ENCODE measurements around the gene ARMCX5. TPM values are rescaled to one million over a fixed set of nuclear protein-coding genes. Genes with fewer than 3 reads are reported as not detected.

The ARMCX5 gene
- 13.5 and 16.2 TPM in 2 replicates for total RNA-seq (2014; rRNA removed; shearing (Covaris generic); ENCODE audit: low replicate concordance)

GRCh38 chrX:102599084-102599950 lies at the start of gene ARMCX5:
ARMCX5 (plus strand) TSS chrX:102599515; CDS start chrX:102602142, 2,627 bp downstream.
- Histone ChIP-seq H4K20me1 (ENCODE audit: insufficient read depth, low read depth, low read length) (no peaks in the 10 kb centered on the region), H3K27me3 (ENCODE audit: low read length) (no peaks in the 10 kb centered on the region), H3K4me2 (ENCODE audit: low read depth, low read length, poor library complexity, severe bottlenecking) (peak within 1 kb of the TSS; percentile 58), H3K79me2 (ENCODE audit: low read length) (peaks cover 17% of the 10 kb centered on the region; the same call in 1 of the 2 replicates), H2AFZ (ENCODE audit: low read length) (peak within 1 kb of the TSS; percentile 72; the same call in 1 of the 2 replicates), H3K27ac (ENCODE audit: low read length) (peak within 1 kb of the TSS; percentile 35; the same call in 1 of the 2 replicates), H3K36me3 (ENCODE audit: insufficient read depth, low read length) (no peaks in the 10 kb centered on the region), H3K4me3 (ENCODE audit: low read length) (peak within 1 kb of the TSS; percentile 69), H3K4me1 (ENCODE audit: low read length) (peaks cover 5% of the 10 kb centered on the region; the same call in 1 of the 2 replicates), H3K9me3 (ENCODE audit: low read length) (no peaks in the 10 kb centered on the region), H3K9ac (ENCODE audit: low read length) (peak within 1 kb of the TSS; percentile 68), H3K9me2 (replicated peaks; ENCODE audit: insufficient read depth, low read length) (no peaks in the 10 kb centered on the region)
- peak; percentile 93 for DNase-seq

- Histone ChIP-seq H3K9me2 (replicated peaks; ENCODE audit: insufficient read depth, low read length) (no peaks in the 10 kb centered on the region), H3K4me1 (ENCODE audit: low read length) (no peaks in the 10 kb centered on the region), H3K79me2 (ENCODE audit: low read length) (no peaks in the 10 kb centered on the region)
These were observed 40.7 kb upstream of the ARMCX5 start for GRCh38 chrX:102558607-102559006.

GRCh38 chrX:102560423-102561068 lies 38.8 kb upstream of the ARMCX5 start:
- no peaks in the 10 kb centered on the region for H3K36me3 ChIP-seq (ENCODE audit: insufficient read depth, low read length)
- no peak overlapping the region for H3K27ac ChIP-seq (ENCODE audit: low read length)
- H3K4me3 ChIP-seq (ENCODE audit: low read length) = no peak overlapping the region
- no peak overlapping the region for H3K9ac ChIP-seq (ENCODE audit: low read length)
- no peaks in the 10 kb centered on the region for H3K4me1 ChIP-seq (ENCODE audit: low read length)
- H3K27me3 ChIP-seq (ENCODE audit: low read length) = no peaks in the 10 kb centered on the region
- no peaks in the 10 kb centered on the region for H3K9me2 ChIP-seq (replicated peaks; ENCODE audit: insufficient read depth, low read length)
- no peak for DNase-seq
- no peak overlapping the region for H2AFZ ChIP-seq (ENCODE audit: low read length)
- no peaks in the 10 kb centered on the region for H4K20me1 ChIP-seq (ENCODE audit: insufficient read depth, low read depth, low read length)
- no peaks in the 10 kb centered on the region for H3K79me2 ChIP-seq (ENCODE audit: low read length)
- no peaks in the 10 kb centered on the region for H3K9me3 ChIP-seq (ENCODE audit: low read length)
- H3K4me2 ChIP-seq (ENCODE audit: low read depth, low read length, poor library complexity, severe bottlenecking) = no peak overlapping the region

More at GRCh38 chrX:102558607-102559006, 40.7 kb upstream of the ARMCX5 start:
- no peaks in the 10 kb centered on the region for H3K27me3 ChIP-seq (ENCODE audit: low read length)
- no peak overlapping the region for H3K9ac ChIP-seq (ENCODE audit: low read length)
- no peak overlapping the region for H2AFZ ChIP-seq (ENCODE audit: low read length)
- no peaks in the 10 kb centered on the region for H3K9me3 ChIP-seq (ENCODE audit: low read length)
- no peak overlapping the region for H3K4me2 ChIP-seq (ENCODE audit: low read depth, low read length, poor library complexity, severe bottlenecking)
- DNase-seq = no peak
- no peak overlapping the region for H3K27ac ChIP-seq (ENCODE audit: low read length)
- no peak overlapping the region for H3K4me3 ChIP-seq (ENCODE audit: low read length)
- H4K20me1 ChIP-seq (ENCODE audit: insufficient read depth, low read depth, low read length) = no peaks in the 10 kb centered on the region
- no peaks in the 10 kb centered on the region for H3K36me3 ChIP-seq (ENCODE audit: insufficient read depth, low read length)

GRCh38 chrX:102580891-102581290 lies 18.4 kb upstream of the ARMCX5 start:
- Histone ChIP-seq H3K79me2 (ENCODE audit: low read length) (no peaks in the 10 kb centered on the region), H2AFZ (ENCODE audit: low read length) (no peak overlapping the region), H3K4me3 (ENCODE audit: low read length) (no peak overlapping the region), H3K4me2 (ENCODE audit: low read depth, low read length, poor library complexity, severe bottlenecking) (no peak overlapping the region), H3K36me3 (ENCODE audit: insufficient read depth, low read length) (no peaks in the 10 kb centered on the region), H3K27me3 (ENCODE audit: low read length) (no peaks in the 10 kb centered on the region), H3K27ac (ENCODE audit: low read length) (no peak overlapping the region), H3K9me3 (ENCODE audit: low read length) (no peaks in the 10 kb centered on the region), H4K20me1 (ENCODE audit: insufficient read depth, low read depth, low read length) (no peaks in the 10 kb centered on the region), H3K4me1 (ENCODE audit: low read length) (no peaks in the 10 kb centered on the region), H3K9ac (ENCODE audit: low read length) (no peak overlapping the region), H3K9me2 (replicated peaks; ENCODE audit: insufficient read depth, low read length) (no peaks in the 10 kb centered on the region)
- DNase-seq = no peak

- Histone ChIP-seq H2AFZ (ENCODE audit: low read length) (no peak overlapping the region), H3K9ac (ENCODE audit: low read length) (no peak overlapping the region), H3K4me3 (ENCODE audit: low read length) (no peak overlapping the region), H3K4me2 (ENCODE audit: low read depth, low read length, poor library complexity, severe bottlenecking) (no peak overlapping the region), H3K36me3 (ENCODE audit: insufficient read depth, low read length) (no peaks in the 10 kb centered on the region), H4K20me1 (ENCODE audit: insufficient read depth, low read depth, low read length) (no peaks in the 10 kb centered on the region), H3K9me2 (replicated peaks; ENCODE audit: insufficient read depth, low read length) (no peaks in the 10 kb centered on the region), H3K79me2 (ENCODE audit: low read length) (peaks cover 1% of the 10 kb centered on the region; the same call in 1 of the 2 replicates), H3K9me3 (ENCODE audit: low read length) (no peaks in the 10 kb centered on the region), H3K27ac (ENCODE audit: low read length) (no peak overlapping the region), H3K4me1 (ENCODE audit: low read length) (no peaks in the 10 kb centered on the region), H3K27me3 (ENCODE audit: low read length) (no peaks in the 10 kb centered on the region)
- DNase-seq = no peak
These were observed 5.9 kb upstream of the ARMCX5 start for GRCh38 chrX:102593367-102593766.

GRCh38 chrX:102599951-102600579 lies 750 bp downstream of the ARMCX5 start:
- Histone ChIP-seq H3K9me3 (ENCODE audit: low read length) (no peaks in the 10 kb centered on the region), H4K20me1 (ENCODE audit: insufficient read depth, low read depth, low read length) (no peaks in the 10 kb centered on the region), H3K4me1 (ENCODE audit: low read length) (peaks cover 5% of the 10 kb centered on the region; the same call in 1 of the 2 replicates), H3K4me2 (ENCODE audit: low read depth, low read length, poor library complexity, severe bottlenecking) (peak overlapping the region; percentile 58), H3K9ac (ENCODE audit: low read length) (peak overlapping the region; percentile 68), H3K4me3 (ENCODE audit: low read length) (peak overlapping the region; percentile 69), H3K9me2 (replicated peaks; ENCODE audit: insufficient read depth, low read length) (no peaks in the 10 kb centered on the region), H3K27ac (ENCODE audit: low read length) (peak overlapping the region; percentile 12; the same call in 1 of the 2 replicates), H3K27me3 (ENCODE audit: low read length) (no peaks in the 10 kb centered on the region), H3K79me2 (ENCODE audit: low read length) (peaks cover 17% of the 10 kb centered on the region; the same call in 1 of the 2 replicates), H3K36me3 (ENCODE audit: insufficient read depth, low read length) (no peaks in the 10 kb centered on the region), H2AFZ (ENCODE audit: low read length) (no peak overlapping the region)
- no peak for DNase-seq

GRCh38 chrX:102604327-102604726 lies 5.0 kb downstream of the ARMCX5 start:
- peaks cover 13% of the 10 kb centered on the region for H3K4me1 ChIP-seq (ENCODE audit: low read length)
- H3K4me3 ChIP-seq (ENCODE audit: low read length) = no peak overlapping the region
- H3K27me3 ChIP-seq (ENCODE audit: low read length) = no peaks in the 10 kb centered on the region
- H2AFZ ChIP-seq (ENCODE audit: low read length) = no peak overlapping the region
- peaks cover 12% of the 10 kb centered on the region for H3K36me3 ChIP-seq (ENCODE audit: insufficient read depth, low read length)
- H3K9me3 ChIP-seq (ENCODE audit: low read length) = no peaks in the 10 kb centered on the region
- no peaks in the 10 kb centered on the region for H3K9me2 ChIP-seq (replicated peaks; ENCODE audit: insufficient read depth, low read length)
- no peak for DNase-seq
- no peak overlapping the region for H3K4me2 ChIP-seq (ENCODE audit: low read depth, low read length, poor library complexity, severe bottlenecking)
- no peaks in the 10 kb centered on the region for H4K20me1 ChIP-seq (ENCODE audit: insufficient read depth, low read depth, low read length)
- H3K27ac ChIP-seq (ENCODE audit: low read length) = no peak overlapping the region
- H3K79me2 ChIP-seq (ENCODE audit: low read length) = peaks cover 28% of the 10 kb centered on the region
- H3K9ac ChIP-seq (ENCODE audit: low read length) = no peak overlapping the region

- Histone ChIP-seq H3K9me2 (replicated peaks; ENCODE audit: insufficient read depth, low read length) (no peaks in the 10 kb centered on the region), H3K4me1 (ENCODE audit: low read length) (peaks cover 8% of the 10 kb centered on the region), H3K4me2 (ENCODE audit: low read depth, low read length, poor library complexity, severe bottlenecking) (no peak overlapping the region), H3K27ac (ENCODE audit: low read length) (no peak overlapping the region), H2AFZ (ENCODE audit: low read length) (no peak overlapping the region), H3K36me3 (ENCODE audit: insufficient read depth, low read length) (peaks cover 20% of the 10 kb centered on the region), H3K9me3 (ENCODE audit: low read length) (no peaks in the 10 kb centered on the region), H3K4me3 (ENCODE audit: low read length) (no peak overlapping the region), H3K79me2 (ENCODE audit: low read length) (peaks cover 36% of the 10 kb centered on the region), H3K27me3 (ENCODE audit: low read length) (no peaks in the 10 kb centered on the region), H3K9ac (ENCODE audit: low read length) (no peak overlapping the region), H4K20me1 (ENCODE audit: insufficient read depth, low read depth, low read length) (no peaks in the 10 kb centered on the region)
- no peak for DNase-seq
These were observed 6.8 kb downstream of the ARMCX5 start for GRCh38 chrX:102606115-102606514.
